Neuronal stem cell (in vitro differentiated cells): Measurements from ENCODE around the gene GSTCD.
"Not testable (repeated sequence)": the region's sequence is repeated elsewhere in the genome, so short reads cannot be mapped to it uniquely, and the experiment has no call there.

Source experiments
- DNase-seq: peaks from one replicate; pipeline ENCODE4 v3.0.0-alpha.2; 2013; ENCODE audit warnings: low spot score
- H2AFZ ChIP-seq: one replicate; pipeline ENCODE4 v1.6.1; 2013; ENCODE audit warnings: mild to moderate bottlenecking, low read length, inconsistent platforms
- H2AK5ac ChIP-seq: 2 replicates; pipeline ENCODE4 v1.6.1; 2013; ENCODE audit warnings: low read depth, mild to moderate bottlenecking, inconsistent platforms, low read length, moderate library complexity, mixed read lengths
- H2BK120ac ChIP-seq: 2 replicates; pipeline ENCODE4 v1.6.1; 2013; ENCODE audit warnings: low read depth, mild to moderate bottlenecking, inconsistent platforms, low read length, moderate library complexity, mixed read lengths
- H2BK12ac ChIP-seq: one replicate; pipeline ENCODE4 v1.6.1; 2013; ENCODE audit warnings: low read length, inconsistent platforms
- H2BK15ac ChIP-seq: 2 replicates; pipeline ENCODE4 v1.6.1; 2013; ENCODE audit warnings: mild to moderate bottlenecking, low read length, inconsistent platforms, mixed read lengths
- H2BK5ac ChIP-seq: one replicate; pipeline ENCODE4 v1.6.1; 2013; ENCODE audit warnings: inconsistent platforms, mild to moderate bottlenecking, low read length, moderate library complexity
- H3K14ac ChIP-seq: one replicate; pipeline ENCODE4 v1.6.1; 2013; ENCODE audit warnings: low read length, inconsistent platforms
- H3K18ac ChIP-seq: 2 replicates; pipeline ENCODE4 v1.6.1; 2013; ENCODE audit warnings: low read length, inconsistent platforms
- H3K23ac ChIP-seq: 2 replicates; pipeline ENCODE4 v1.6.1; 2013; ENCODE audit warnings: low read depth, mild to moderate bottlenecking, mixed read lengths, low read length, inconsistent platforms; ENCODE audit not compliant: poor library complexity
- H3K27ac ChIP-seq: replicated peaks from 3 replicates; pipeline ENCODE4 v1.5.1; 2013; ENCODE audit warnings: low read length, inconsistent platforms
- H3K27me3 ChIP-seq, 3 experiments: 2 replicates each; pipeline ENCODE4 v1.6.1; 2013; ENCODE audit warnings: low read length in 3 of 3, mild to moderate bottlenecking in 2 of 3, inconsistent platforms in 1 of 3, low read depth in 1 of 3, mixed read lengths in 1 of 3, moderate library complexity in 1 of 3; ENCODE audit not compliant: control insufficient read depth in 3 of 3, insufficient read depth in 3 of 3
- H3K36me3 ChIP-seq, 2 donors: replicated peaks in 1 of 2; 2 replicates each; pipeline ENCODE4 v1.6.1; 2013; ENCODE audit warnings: low read length in 2 of 2; ENCODE audit not compliant: control insufficient read depth in 2 of 2, insufficient read depth in 2 of 2
- H3K4ac ChIP-seq: 2 replicates; pipeline ENCODE4 v1.6.1; 2013; ENCODE audit warnings: inconsistent platforms, mild to moderate bottlenecking, low read length, moderate library complexity
- H3K4me1 ChIP-seq, 2 donors: 1 replicate in 1 of 2; 2 replicates in 1 of 2; pipeline ENCODE4 v1.6.1; 2013; ENCODE audit warnings: low read length in 2 of 2, low read depth in 1 of 2; ENCODE audit not compliant: control insufficient read depth in 2 of 2, insufficient read depth in 1 of 2
- H3K4me2 ChIP-seq: one replicate; pipeline ENCODE4 v1.6.1; 2013; ENCODE audit warnings: mild to moderate bottlenecking, low read length, inconsistent platforms; ENCODE audit not compliant: insufficient read depth, poor library complexity, severe bottlenecking
- H3K4me3 ChIP-seq, 2 donors: 2 replicates each; pipeline ENCODE4 v1.5.1; 2013; ENCODE audit warnings: low read length in 2 of 2, mild to moderate bottlenecking in 2 of 2, inconsistent platforms in 1 of 2, moderate library complexity in 1 of 2
- H3K79me1 ChIP-seq: one replicate; pipeline ENCODE4 v1.6.1; 2013; ENCODE audit warnings: low read depth, mild to moderate bottlenecking, inconsistent platforms, low read length, moderate library complexity
- H3K9ac ChIP-seq: one replicate; pipeline ENCODE4 v1.6.1; 2013; ENCODE audit warnings: mild to moderate bottlenecking, low read depth, low read length, inconsistent platforms; ENCODE audit not compliant: poor library complexity
- H3K9me3 ChIP-seq, 2 donors: replicated peaks in 1 of 2; 2 replicates each; pipeline versions ENCODE3 to v1.6.1; 2013; ENCODE audit warnings: low read length in 2 of 2, mild to moderate bottlenecking in 2 of 2, inconsistent platforms in 1 of 2, low read depth in 1 of 2, mixed read lengths in 1 of 2, moderate library complexity in 1 of 2; ENCODE audit not compliant: control insufficient read depth in 2 of 2, insufficient read depth in 1 of 2
- H4K8ac ChIP-seq: one replicate; pipeline ENCODE4 v1.6.1; 2013; ENCODE audit warnings: low read depth, mild to moderate bottlenecking, inconsistent platforms, low read length, moderate library complexity
- H4K91ac ChIP-seq: one replicate; pipeline ENCODE4 v1.6.1; 2013; ENCODE audit warnings: low read length, low read depth, mild to moderate bottlenecking, inconsistent platforms; ENCODE audit not compliant: poor library complexity
- WGBS, 2 donors: extraction: QIAGEN DNeasy Blood & Tissue Kit; methylation state at CpG; one replicate each; pipeline ENCODE4 v1.1.7; 2013; ENCODE audit warnings: missing lambda C conversion rate in 2 of 2, mixed read lengths in 1 of 2; ENCODE audit not compliant: insufficient read length in 2 of 2, insufficient replicate concordance in 1 of 2; ENCODE audit errors: extremely low coverage in 2 of 2; 5-methylcytosine and 5-hydroxymethylcytosine counted together

The GSTCD gene

DNA sequence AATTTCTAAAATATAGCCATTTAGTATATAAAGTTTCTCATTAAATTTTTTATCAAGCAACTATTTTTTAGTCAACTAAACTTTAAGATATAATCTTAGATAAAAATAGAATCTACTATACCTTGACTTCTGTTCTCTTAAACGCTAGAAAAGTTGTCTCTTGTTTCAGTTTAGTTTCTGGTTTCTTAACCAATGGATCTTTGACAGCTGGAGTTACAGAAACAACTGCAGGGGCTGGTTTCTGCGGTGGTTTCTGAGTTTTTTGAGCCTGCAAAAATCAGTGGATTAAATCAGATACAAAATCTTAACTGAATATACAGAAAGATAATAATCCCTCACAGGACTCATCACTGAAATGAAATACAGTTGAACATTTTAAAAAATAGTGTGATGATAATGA lies 22.0 kb upstream of the GSTCD start:
- WGBS, 2 donors = no CpG with 5 or more reads among the region's 2 CpGs
- H3K23ac ChIP-seq = no peak overlapping the region
- no peak overlapping the region for H2AFZ ChIP-seq

DNA sequence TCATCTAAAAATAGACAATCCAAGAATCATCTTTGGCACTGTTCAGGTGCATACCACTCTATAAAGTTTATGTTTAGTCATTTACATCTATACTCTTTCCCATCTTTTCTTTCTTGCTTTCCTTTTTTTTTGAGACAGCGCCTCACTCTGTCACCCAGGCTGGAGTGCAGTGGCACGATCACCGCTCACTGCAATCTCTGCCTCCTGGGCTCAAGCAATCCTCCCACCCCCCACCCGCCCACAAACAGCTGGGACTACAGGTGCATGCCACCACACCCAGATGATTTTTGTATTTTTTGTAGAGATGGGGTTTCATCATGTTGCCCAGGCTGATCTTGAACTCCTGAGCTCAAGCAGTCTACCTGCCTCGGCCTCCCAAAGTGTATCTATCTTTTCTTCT lies 13.8 kb upstream of the GSTCD start:
- H3K79me1 ChIP-seq, H3K4me1 ChIP-seq, H3K9me3 ChIP-seq, H2AK5ac ChIP-seq, H3K9ac ChIP-seq, H2BK15ac ChIP-seq, H2BK12ac ChIP-seq, DNase-seq, H3K4ac ChIP-seq, H3K4me3 ChIP-seq, H2AFZ ChIP-seq, H2BK120ac ChIP-seq, H3K4me2 ChIP-seq, H4K8ac ChIP-seq, H3K23ac ChIP-seq, H3K27ac ChIP-seq, H4K91ac ChIP-seq, H3K14ac ChIP-seq, H3K18ac ChIP-seq, H2BK5ac ChIP-seq, H3K27me3 ChIP-seq: not testable (repeated sequence)
- H3K36me3 ChIP-seq = peaks cover 2 to 87% of the 10 kb centered on the region in 2 donors
- no CpG with 5 or more reads among the region's 5 CpGs for WGBS, 2 donors

More for the DNA sequence above, 22.0 kb upstream of the GSTCD start:
- Histone ChIP-seq H3K27me3 (no peaks in the 10 kb centered on the region), H3K14ac (no peak overlapping the region), H3K4me1 (no peaks in the 10 kb centered on the region), H4K8ac (no peak overlapping the region), H3K18ac (no peak overlapping the region), H3K9ac (no peak overlapping the region), H2BK120ac (no peak overlapping the region), H2AK5ac (no peak overlapping the region), H2BK5ac (no peak overlapping the region), H3K4me3 (no peak overlapping the region), H4K91ac (no peak overlapping the region), H3K79me1 (no peaks in the 10 kb centered on the region), H3K36me3 (peaks cover 9 to 91% of the 10 kb centered on the region in 2 donors), H2BK15ac (no peak overlapping the region), H3K4me2 (no peak overlapping the region), H3K4ac (no peak overlapping the region), H3K9me3 (no peaks in the 10 kb centered on the region), H3K27ac (no peak overlapping the region), H2BK12ac (no peak overlapping the region)
- no peak for DNase-seq

DNA sequence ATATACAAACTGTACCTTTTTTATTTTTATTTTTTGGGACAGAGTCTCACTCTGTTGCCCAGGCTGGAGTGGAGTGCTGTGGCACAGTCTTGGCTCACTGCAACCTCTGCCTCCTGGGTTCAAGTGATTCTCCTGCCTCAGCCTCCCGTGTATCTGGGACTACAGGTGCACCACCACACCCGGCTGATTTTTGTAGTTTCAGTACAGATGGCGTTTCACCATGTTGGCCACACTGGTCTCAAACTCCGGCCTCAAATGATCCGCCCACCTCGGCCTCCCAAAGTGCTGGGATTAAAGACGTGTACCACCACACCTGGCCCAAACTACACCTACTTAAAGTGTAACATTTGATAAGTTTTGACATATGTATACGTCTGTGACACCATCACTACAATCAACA lies 12.8 kb upstream of the GSTCD start:
- not testable (repeated sequence) for H2BK12ac ChIP-seq, DNase-seq, H3K23ac ChIP-seq, H3K4ac ChIP-seq, H3K14ac ChIP-seq, H3K4me1 ChIP-seq, H3K27me3 ChIP-seq, H3K4me2 ChIP-seq, H4K91ac ChIP-seq, H4K8ac ChIP-seq, H3K79me1 ChIP-seq, H3K9ac ChIP-seq, H3K18ac ChIP-seq, H3K27ac ChIP-seq, H2BK5ac ChIP-seq, H2BK120ac ChIP-seq, H3K4me3 ChIP-seq, H2AK5ac ChIP-seq, H2AFZ ChIP-seq, H3K9me3 ChIP-seq, H2BK15ac ChIP-seq
- H3K36me3 ChIP-seq = peaks cover 2 to 78% of the 10 kb centered on the region in 2 donors
- whole genome bisulfite sequencing, 2 donors = no CpG with 5 or more reads among the region's 8 CpGs

DNA sequence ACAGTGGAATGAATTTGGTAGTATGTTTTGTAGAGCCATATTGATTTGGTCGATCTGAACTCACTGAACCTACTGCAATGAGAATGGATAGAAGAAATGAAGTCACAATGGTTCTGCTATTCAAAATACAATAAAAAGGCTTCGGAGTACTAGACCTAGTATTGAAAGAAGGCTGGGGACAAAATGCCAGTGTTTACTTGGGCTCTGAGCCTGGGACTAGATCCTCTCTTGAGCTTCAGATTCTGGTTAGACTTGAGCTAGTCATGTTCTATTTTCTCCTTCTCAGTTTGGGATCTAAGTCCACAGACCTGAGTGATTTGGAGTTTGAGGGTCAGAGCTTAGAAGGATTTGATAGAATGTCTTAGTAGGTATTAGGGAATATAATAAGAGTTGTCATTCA lies 10.0 kb upstream of the GSTCD start:
- no peak overlapping the region for H2BK5ac ChIP-seq
- no peak overlapping the region for H3K4me2 ChIP-seq
- H2AFZ ChIP-seq = no peak overlapping the region
- no peak overlapping the region for H3K18ac ChIP-seq
- peaks cover 4 to 58% of the 10 kb centered on the region in 2 donors for H3K36me3 ChIP-seq
- H2BK120ac ChIP-seq = no peak overlapping the region
- DNase-seq = no peak
- no peak overlapping the region for H3K27ac ChIP-seq
- H3K4ac ChIP-seq = no peak overlapping the region
- H3K4me3 ChIP-seq = no peak overlapping the region
- H3K4me1 ChIP-seq = no peaks in the 10 kb centered on the region
- no peak overlapping the region for H3K9ac ChIP-seq
- no peak overlapping the region for H3K14ac ChIP-seq
- no peak overlapping the region for H2AK5ac ChIP-seq
- no peak overlapping the region for H4K91ac ChIP-seq
- no peaks in the 10 kb centered on the region for H3K27me3 ChIP-seq
- H3K79me1 ChIP-seq = no peaks in the 10 kb centered on the region
- no peak overlapping the region for H3K23ac ChIP-seq
- H2BK12ac ChIP-seq = no peak overlapping the region
- no peak overlapping the region for H4K8ac ChIP-seq
- no CpG with 5 or more reads among the region's 2 CpGs for WGBS, 2 donors
- no peak overlapping the region for H2BK15ac ChIP-seq
- H3K9me3 ChIP-seq = no peaks in the 10 kb centered on the region
